Measurements from ENCODE around the gene HAUS8. TPM values are rescaled to one million over a fixed set of nuclear protein-coding genes. Genes with fewer than 3 reads are reported as not detected.

The HAUS8 gene
- total RNA-seq, 4 donors from 2014 or later = 3.0 to 5.8 (median 3.2) TPM

- peak overlapping the region in 3 of 4 donors; percentile 62 to 83 (median 72) for H3K27ac ChIP-seq
- peaks cover 0 to 19% (median 0%) of the 10 kb centered on the region in 3 donors for H3K36me3 ChIP-seq
- H3K4me1 ChIP-seq = peaks cover 34 to 68% (median 37%) of the 10 kb centered on the region in 3 donors
- H3K9me3 ChIP-seq = no peaks in the 10 kb centered on the region
- H3K4me3 ChIP-seq = no peak overlapping the region
- intact Hi-C loops (cut with DNase I) = no loop called here
- 84 to 88% methylated on average over 12 to 13 of the region's 17 CpGs for WGBS, 2 donors
- no peak for DNase-seq
- TF ChIP-seq CTCF (IDR thresholded peaks at IDR 0.05) = no peak
- TF ChIP-seq POLR2A (IDR thresholded peaks at IDR 0.05) = no peak
- no peaks in the 10 kb centered on the region for H3K27me3 ChIP-seq
Observed at GRCh38 chr19:17112271-17112670, 37.0 kb upstream of the HAUS8 start.

GRCh38 chr19:17111766-17112165 lies 36.5 kb upstream of the HAUS8 start:
- peak overlapping the region in 1 of 4 donors; percentile 62 for H3K27ac ChIP-seq
- H3K36me3 ChIP-seq = peaks cover 0 to 19% (median 0%) of the 10 kb centered on the region in 3 donors
- H3K4me1 ChIP-seq = peaks cover 37 to 71% (median 39%) of the 10 kb centered on the region in 3 donors
- no peak overlapping the region for H3K4me3 ChIP-seq
- no peak for DNase-seq
- intact Hi-C loops (cut with DNase I) = no loop called here
- H3K27me3 ChIP-seq = no peaks in the 10 kb centered on the region
- TF ChIP-seq POLR2A (IDR thresholded peaks at IDR 0.05) (no peak), CTCF (IDR thresholded peaks at IDR 0.05) (no peak)
- H3K9me3 ChIP-seq = no peaks in the 10 kb centered on the region
- 66 to 88% methylated on average over 3 of the region's 3 CpGs for WGBS, 2 donors

- Histone ChIP-seq H3K4me1 (peaks cover 37 to 71% (median 39%) of the 10 kb centered on the region in 3 donors), H3K27me3 (no peaks in the 10 kb centered on the region), H3K27ac (peak overlapping the region in 3 of 4 donors; percentile 76 to 88 (median 78)), H3K36me3 (peaks cover 0 to 28% (median 0%) of the 10 kb centered on the region in 3 donors), H3K9me3 (no peaks in the 10 kb centered on the region), H3K4me3 (no peak overlapping the region)
- intact Hi-C loops (cut with DNase I) = no loop called here
- no peak for TF ChIP-seq POLR2A (IDR thresholded peaks at IDR 0.05)
- TF ChIP-seq CTCF (IDR thresholded peaks at IDR 0.05) = no peak
- DNase-seq = no peak
- 90% methylated on average over 2 of the region's 10 CpGs; no CpG with 5 or more reads in 1 of the 2 donors for WGBS, 2 donors
Observed at GRCh38 chr19:17110599-17110966, 35.3 kb upstream of the HAUS8 start.

GRCh38 chr19:17109962-17110598 lies 34.8 kb upstream of the HAUS8 start:
- Histone ChIP-seq H3K4me3 (peak overlapping the region in 1 of 4 donors; percentile 12), H3K4me1 (peaks cover 37 to 71% (median 39%) of the 10 kb centered on the region in 3 donors), H3K27ac (peak overlapping the region in 3 of 4 donors; percentile 76 to 88 (median 78)), H3K27me3 (no peaks in the 10 kb centered on the region), H3K9me3 (no peaks in the 10 kb centered on the region), H3K36me3 (peaks cover 0 to 33% (median 0%) of the 10 kb centered on the region in 3 donors)
- 77 to 79% methylated on average over 13 to 20 of the region's 26 CpGs for WGBS, 2 donors
- intact Hi-C loops (cut with DNase I) = no loop called here
- peak; percentile 33 for DNase-seq
- TF ChIP-seq CTCF (IDR thresholded peaks at IDR 0.05) (no peak), POLR2A (IDR thresholded peaks at IDR 0.05) (no peak)

- WGBS, 2 donors = 83 to 85% methylated on average over 6 to 9 of the region's 9 CpGs
- TF ChIP-seq POLR2A (IDR thresholded peaks at IDR 0.05) (no peak), CTCF (IDR thresholded peaks at IDR 0.05) (no peak)
- no peak overlapping the region for H3K4me3 ChIP-seq
- intact Hi-C loops (cut with DNase I) = no loop called here
- no peaks in the 10 kb centered on the region for H3K9me3 ChIP-seq
- H3K36me3 ChIP-seq = peaks cover 0 to 41% (median 0%) of the 10 kb centered on the region in 3 donors
- peaks cover 32 to 64% (median 36%) of the 10 kb centered on the region in 3 donors for H3K4me1 ChIP-seq
- H3K27me3 ChIP-seq = no peaks in the 10 kb centered on the region
- DNase-seq = no peak
- peak overlapping the region in 3 of 4 donors; percentile 76 to 88 (median 78) for H3K27ac ChIP-seq
Observed at GRCh38 chr19:17109300-17109699, 34.0 kb upstream of the HAUS8 start.
